Measurements from ENCODE around the gene SORL1. TPM values are rescaled to one million over a fixed set of nuclear protein-coding genes. Genes with fewer than 3 reads are reported as not detected.
"Not testable (repeated sequence)": the region's sequence is repeated elsewhere in the genome, so short reads cannot be mapped to it uniquely, and the experiment has no call there.

The SORL1 gene
- total and polyA plus RNA-seq, 2 of the 13 experiments (the other 11 are each of a cell fraction or from before 2014, with no cell fraction given): 21.3 to 148 TPM

DNA sequence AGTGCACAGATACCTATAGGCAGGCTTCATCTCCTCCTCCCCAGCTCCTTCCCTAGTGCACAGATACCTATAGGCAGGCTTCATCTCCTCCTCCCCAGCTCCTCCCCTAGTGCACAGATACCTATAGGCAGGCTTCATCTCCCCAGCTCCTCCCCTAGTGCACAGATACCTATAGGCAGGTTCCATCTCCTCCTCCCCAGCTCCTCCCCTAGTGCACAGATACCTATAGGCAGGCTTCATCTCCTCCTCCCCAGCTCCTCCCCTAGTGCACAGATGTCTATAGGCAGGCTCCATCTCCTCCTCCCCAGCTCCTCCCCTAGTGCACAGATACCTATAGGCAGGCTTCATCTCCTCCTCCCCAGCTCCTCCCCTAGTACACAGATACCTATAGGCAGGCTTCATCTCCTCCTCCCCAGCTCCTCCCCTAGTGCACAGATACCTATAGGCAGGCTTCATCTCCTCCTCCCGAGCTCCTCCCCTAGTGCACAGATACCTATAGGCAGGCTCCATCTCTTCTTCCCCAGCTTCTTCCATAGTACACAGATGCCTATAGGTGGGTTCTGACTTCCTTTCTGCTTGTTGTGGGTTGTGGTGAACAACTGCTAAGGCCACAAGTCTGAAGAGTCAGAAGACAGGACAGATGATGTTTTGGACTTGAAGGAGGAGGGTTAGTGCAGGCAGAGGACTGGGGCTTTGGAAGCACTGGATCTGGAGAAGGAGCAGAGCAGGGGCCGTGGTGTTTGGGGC lies 29.5 kb downstream of the SORL1 start:
- H3K4me2 ChIP-seq (ENCODE audit: low read depth, low read length); intact Hi-C loops (cut with micrococcal nuclease; ENCODE audit: unreplicated experiment); POLR2A ChIA-PET; H3K27me3 ChIP-seq (ENCODE audit: control insufficient read depth in 1 of 2, insufficient read depth in 2 of 2, low read length in 2 of 2); H3K27ac ChIP-seq (ENCODE audit: extremely low read length, insufficient read depth, low read length); H3K4me3 ChIP-seq (replicated peaks in 1 of 3; ENCODE audit: insufficient read depth in 1 of 3, low read depth in 2 of 3, low read length in 3 of 3); DNase-seq (ENCODE audit: low spot score); FAIRE-seq; H3K9ac ChIP-seq (ENCODE audit: insufficient read depth, low read depth, low read length); BruUV-seq (replicated peaks); H3K79me2 ChIP-seq (ENCODE audit: insufficient read depth, low read length); ATAC-seq; H2AFZ ChIP-seq (ENCODE audit: low read length); in situ Hi-C loops (cut with HindIII; ENCODE audit: extremely low pct_ligation_motif_present, low pct_unique_long_range_greater_than_20kb); CTCF ChIA-PET (ENCODE audit: low intra/inter-chr PET ratio, low total read pairs); H3K9me3 ChIP-seq (ENCODE audit: low read length): not testable (repeated sequence)
- H3K4me1 ChIP-seq (ENCODE audit: insufficient read depth, low read length): peaks cover 15% of the 10 kb centered on the region
- H3K36me3 ChIP-seq (replicated peaks in 1 of 2; ENCODE audit: control insufficient read depth in 1 of 2, insufficient read depth in 2 of 2, low read length in 2 of 2): peaks cover 32 to 62% of the 10 kb centered on the region in 2 experiments
- 89% methylated on average over 2 of the region's 2 CpGs for WGBS (ENCODE audit: low lambda C conversion rate)
- peaks cover 13% of the 10 kb centered on the region; the same call in 1 of the 2 replicates for H4K20me1 ChIP-seq (ENCODE audit: insufficient read depth, low read length)

DNA sequence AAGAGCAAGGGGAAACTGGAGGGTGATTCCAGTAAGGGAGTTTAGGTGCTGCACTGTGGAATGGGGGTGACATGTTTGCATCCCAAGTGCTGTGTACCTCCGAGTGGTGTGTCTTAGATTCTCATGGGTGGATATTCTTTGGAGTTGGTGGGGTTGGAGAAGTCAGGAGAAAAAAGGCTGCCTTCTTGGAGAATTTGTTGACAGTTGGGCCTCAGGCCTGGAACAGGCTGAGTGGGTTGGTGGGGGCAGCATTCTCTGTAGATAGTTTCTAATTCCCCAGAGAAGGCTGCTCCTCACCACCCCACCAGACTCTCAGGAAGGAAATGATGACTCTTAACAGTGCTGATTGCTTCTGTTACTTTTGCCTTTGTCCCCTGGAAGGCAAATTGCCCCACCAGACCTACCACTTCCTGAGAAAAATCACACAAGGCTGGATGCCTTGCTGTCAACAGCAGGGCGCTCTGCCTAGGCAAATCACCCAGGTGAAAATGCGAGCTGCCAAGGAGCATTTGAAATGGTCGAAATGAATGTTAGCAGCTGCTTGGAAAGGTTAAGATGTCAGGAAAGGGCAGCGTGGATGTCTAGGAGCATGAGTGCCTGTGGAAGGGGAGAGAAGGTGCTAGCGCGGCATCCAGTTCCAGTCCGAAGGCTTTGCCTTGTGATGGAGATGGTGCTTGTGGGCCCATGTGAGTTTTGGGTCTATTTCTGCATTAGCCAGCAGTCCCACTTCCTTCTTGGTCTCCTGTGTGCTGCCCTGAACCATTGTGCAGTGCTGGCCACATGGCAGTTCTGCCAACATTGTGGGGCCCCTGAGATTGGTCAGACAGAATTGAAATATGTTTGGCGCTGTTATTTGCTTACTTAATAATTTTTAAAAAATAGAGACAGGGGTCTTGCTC lies 30.4 kb downstream of the SORL1 start:
- DNase-seq (ENCODE audit: low spot score) (no peak), ATAC-seq (no peak), FAIRE-seq (no peak)
- Histone ChIP-seq H3K27ac (ENCODE audit: extremely low read length, insufficient read depth, low read length) (no peak overlapping the region), H3K27me3 (ENCODE audit: control insufficient read depth in 1 of 2, insufficient read depth in 2 of 2, low read length in 2 of 2) (no peaks in the 10 kb centered on the region), H3K79me2 (ENCODE audit: insufficient read depth, low read length) (peaks cover 1% of the 10 kb centered on the region), H3K4me2 (ENCODE audit: low read depth, low read length) (no peak overlapping the region), H2AFZ (ENCODE audit: low read length) (no peak overlapping the region), H3K36me3 (replicated peaks in 1 of 2; ENCODE audit: control insufficient read depth in 1 of 2, insufficient read depth in 2 of 2, low read length in 2 of 2) (peaks cover 38 to 62% of the 10 kb centered on the region in 2 experiments), H3K4me3 (replicated peaks in 1 of 3; ENCODE audit: insufficient read depth in 1 of 3, low read depth in 2 of 3, low read length in 3 of 3) (no peak overlapping the region), H3K4me1 (ENCODE audit: insufficient read depth, low read length) (peaks cover 8% of the 10 kb centered on the region; the same call in 1 of the 2 replicates), H3K9ac (ENCODE audit: insufficient read depth, low read depth, low read length) (no peak overlapping the region), H3K9me3 (ENCODE audit: low read length) (no peaks in the 10 kb centered on the region), H4K20me1 (ENCODE audit: insufficient read depth, low read length) (peaks cover 12% of the 10 kb centered on the region; the same call in 1 of the 2 replicates)
- ChIA-PET POLR2A (no interaction called here), CTCF (ENCODE audit: low intra/inter-chr PET ratio, low total read pairs) (no interaction called here)
- 100% methylated on average over 9 of the region's 9 CpGs for WGBS (ENCODE audit: low lambda C conversion rate)
- intact Hi-C loops (cut with micrococcal nuclease; ENCODE audit: unreplicated experiment): no loop called here
- in situ Hi-C loops (cut with HindIII; ENCODE audit: extremely low pct_ligation_motif_present, low pct_unique_long_range_greater_than_20kb): no loop called here
- BruUV-seq (replicated peaks): no TSS peak
- TF ChIP-seq SNRNP70 (IDR thresholded peaks at IDR 0.05; ENCODE audit: low read depth, low read length): no peak
- TF ChIP-seq, protein P1, sequence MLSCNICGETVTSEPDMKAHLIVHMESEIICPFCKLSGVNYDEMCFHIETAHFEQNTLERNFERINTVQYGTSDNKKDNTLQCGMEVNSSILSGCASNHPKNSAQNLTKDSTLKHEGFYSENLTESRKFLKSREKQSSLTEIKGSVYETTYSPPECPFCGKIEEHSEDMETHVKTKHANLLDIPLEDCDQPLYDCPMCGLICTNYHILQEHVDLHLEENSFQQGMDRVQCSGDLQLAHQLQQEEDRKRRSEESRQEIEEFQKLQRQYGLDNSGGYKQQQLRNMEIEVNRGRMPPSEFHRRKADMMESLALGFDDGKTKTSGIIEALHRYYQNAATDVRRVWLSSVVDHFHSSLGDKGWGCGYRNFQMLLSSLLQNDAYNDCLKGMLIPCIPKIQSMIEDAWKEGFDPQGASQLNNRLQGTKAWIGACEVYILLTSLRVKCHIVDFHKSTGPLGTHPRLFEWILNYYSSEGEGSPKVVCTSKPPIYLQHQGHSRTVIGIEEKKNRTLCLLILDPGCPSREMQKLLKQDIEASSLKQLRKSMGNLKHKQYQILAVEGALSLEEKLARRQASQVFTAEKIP (CRISPR knock-in tag; IDR thresholded peaks at IDR 0.05; ENCODE audit: borderline replicate concordance): no peak
- no peak for TF ChIP-seq ZSCAN29 (CRISPR knock-in tag; conservative IDR thresholded peaks at IDR 0.05)
- no peak for TF ChIP-seq KAT2B (IDR thresholded peaks at IDR 0.05; ENCODE audit: borderline replicate concordance, low read depth, low read length)
- no peak for TF ChIP-seq ZNF83 (CRISPR knock-in tag; IDR thresholded peaks at IDR 0.05; ENCODE audit: borderline replicate concordance)
- no peak for TF ChIP-seq ZNF121 (CRISPR knock-in tag; IDR thresholded peaks at IDR 0.05)
- TF ChIP-seq PLRG1 (conservative IDR thresholded peaks at IDR 0.05): no peak
- no peak for TF ChIP-seq PAX8 (CRISPR knock-in tag; IDR thresholded peaks at IDR 0.05; ENCODE audit: borderline replicate concordance)
- no peak for TF ChIP-seq NCOR1 (IDR thresholded peaks at IDR 0.05; ENCODE audit: borderline replicate concordance, low read length)
- no peak for TF ChIP-seq ZNF788 (CRISPR knock-in tag; IDR thresholded peaks at IDR 0.05; ENCODE audit: borderline replicate concordance)
- TF ChIP-seq CSRNP1 (CRISPR knock-in tag; IDR thresholded peaks at IDR 0.05): no peak
- no peak for TF ChIP-seq ZBTB38 (CRISPR knock-in tag; IDR thresholded peaks at IDR 0.05)

Measured in HepG2 (cell line).